HEK293T (cell line): ENCODE measurements around the gene AKAP6.

Experiments
- ARNT ChIP-seq: fragments of 450-650 bp; IDR thresholded peaks from 2 replicates; pipeline ENCODE4 v1.6.1; 2017; ENCODE audit warnings: mild to moderate bottlenecking
- BHLHE40 ChIP-seq: fragments of 450-650 bp; IDR thresholded peaks from 2 replicates; pipeline ENCODE4 v1.6.1; 2016; ENCODE audit warnings: mild to moderate bottlenecking, moderate library complexity, borderline replicate concordance
- ELF4 ChIP-seq: fragments of 450-650 bp; IDR thresholded peaks from 2 replicates; pipeline ENCODE4 v1.6.1; 2017; ENCODE audit warnings: antibody characterized with exemption
- FOXA1 ChIP-seq: fragments of 450-650 bp; IDR thresholded peaks from 2 replicates; pipeline ENCODE4 v1.6.1; 2016; ENCODE audit warnings: mild to moderate bottlenecking
- FOXK2 ChIP-seq: fragments of 450-650 bp; IDR thresholded peaks from 2 replicates; pipeline ENCODE4 v1.6.1; 2016; ENCODE audit warnings: mild to moderate bottlenecking
- L3MBTL2 ChIP-seq: fragments of 450-650 bp; conservative IDR thresholded peaks from 2 replicates; pipeline ENCODE4 v1.6.1; 2016; ENCODE audit warnings: mild to moderate bottlenecking
- SP1 ChIP-seq: fragments of 450-650 bp; IDR thresholded peaks from 2 replicates; pipeline ENCODE4 v1.6.1; 2017
- SUZ12 ChIP-seq: fragments of 450-650 bp; IDR thresholded peaks from 2 replicates; pipeline ENCODE4 v1.6.1; 2016; ENCODE audit warnings: mild to moderate bottlenecking
- TARDBP ChIP-seq: fragments of 450-650 bp; IDR thresholded peaks from 2 replicates; pipeline ENCODE4 v1.6.1; 2016
- ZNF384 ChIP-seq: fragments of 450-650 bp; IDR thresholded peaks from 2 replicates; pipeline ENCODE4 v1.6.1; 2016
- TF ChIP-seq, protein P1 (sequence below): fragments of 450-650 bp; IDR thresholded peaks from 2 replicates; pipeline ENCODE4 v1.6.1; 2016

- TF ChIP-seq TARDBP (no peak), SP1 (no peak), FOXK2 (no peak), SUZ12 (no peak), ELF4 (no peak), BHLHE40 (no peak), FOXA1 (no peak), ARNT (no peak), ZNF384 (no peak), L3MBTL2 (no peak)
- TF ChIP-seq, protein P1, sequence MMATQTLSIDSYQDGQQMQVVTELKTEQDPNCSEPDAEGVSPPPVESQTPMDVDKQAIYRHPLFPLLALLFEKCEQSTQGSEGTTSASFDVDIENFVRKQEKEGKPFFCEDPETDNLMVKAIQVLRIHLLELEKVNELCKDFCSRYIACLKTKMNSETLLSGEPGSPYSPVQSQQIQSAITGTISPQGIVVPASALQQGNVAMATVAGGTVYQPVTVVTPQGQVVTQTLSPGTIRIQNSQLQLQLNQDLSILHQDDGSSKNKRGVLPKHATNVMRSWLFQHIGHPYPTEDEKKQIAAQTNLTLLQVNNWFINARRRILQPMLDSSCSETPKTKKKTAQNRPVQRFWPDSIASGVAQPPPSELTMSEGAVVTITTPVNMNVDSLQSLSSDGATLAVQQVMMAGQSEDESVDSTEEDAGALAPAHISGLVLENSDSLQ, result no peak
Observed at GRCh38 chr14:32823706-32824105, 494.6 kb downstream of the AKAP6 start.
